Colonic mucosa (tissue), 4 donors: ENCODE data around the gene OLFML2A. TPM values are rescaled to one million over a fixed set of nuclear protein-coding genes. Genes with fewer than 3 reads are reported as not detected.
"Not testable (repeated sequence)": the region's sequence is repeated elsewhere in the genome, so short reads cannot be mapped to it uniquely, and the experiment has no call there.

Experiments used
- DNase-seq: peaks from one replicate; pipeline ENCODE4 v3.0.0-alpha.2; 2020
- H3K27ac ChIP-seq: fragments of 200-600 bp; one replicate; pipeline ENCODE4 v1.8.0; 2021
- H3K27me3 ChIP-seq: fragments of 200-600 bp; one replicate; pipeline ENCODE4 v1.8.0; 2021
- H3K36me3 ChIP-seq: fragments of 200-600 bp; one replicate; pipeline ENCODE4 v1.8.0; 2021
- H3K4me1 ChIP-seq: fragments of 200-600 bp; one replicate; pipeline ENCODE4 v1.8.0; 2021; ENCODE audit warnings: mild to moderate bottlenecking
- H3K4me3 ChIP-seq: fragments of 200-600 bp; one replicate; pipeline ENCODE4 v1.8.0; 2021
- H3K9ac ChIP-seq, 2 donors: one replicate each; pipeline ENCODE4 v1.7.0; 2013; ENCODE audit warnings: control low read depth in 2 of 2, low read depth in 2 of 2, low read length in 2 of 2
- H3K9me3 ChIP-seq: fragments of 200-600 bp; one replicate; pipeline ENCODE4 v1.8.0; 2021
- intact Hi-C: fragments of 100-400 bp; cut with DNase I; formaldehyde crosslinking; loops from one replicate; pipeline ENCODE4 v1.14.1; 2022
- total RNA-seq, 2 donors: library from RNA; stranded (reverse); fragmentation: NEBNext Ultra II Directional in 1 of 2; extraction: Animal tissue kit (Norgen Biotek cat#: 25700) in 1 of 2; gene quantifications; one replicate each; pipeline ENCODE4 v1.2.1, GENCODE V29; 2021
- TF ChIP-seq, protein P1 (sequence below): fragments of 200-600 bp; IDR thresholded peaks from one replicate; pipeline ENCODE4 v1.8.0; 2022; ENCODE audit warnings: antibody characterized with exemption, mild to moderate bottlenecking
- donor health status: healthy.
- donor health status: DM: no; HTN: no; CAD: no.
- donor health status: DM: no; HTN: no; CAD: no.

Gene OLFML2A
- total RNA-seq, 2 donors from 2014 or later = 2.9 to 12.1 TPM

GRCh38 chr9:124835026-124835557 lies 58.2 kb downstream of the OLFML2A start:
- intact Hi-C loops = no loop called here
- Histone ChIP-seq H3K4me3 (no peak overlapping the region), H3K27ac (no peak overlapping the region), H3K27me3 (no peaks in the 10 kb centered on the region), H3K36me3 (no peaks in the 10 kb centered on the region), H3K9me3 (no peaks in the 10 kb centered on the region), H3K9ac (no peak overlapping the region), H3K4me1 (no peaks in the 10 kb centered on the region)
- peak; percentile 38 for DNase-seq
- TF ChIP-seq, protein P1, sequence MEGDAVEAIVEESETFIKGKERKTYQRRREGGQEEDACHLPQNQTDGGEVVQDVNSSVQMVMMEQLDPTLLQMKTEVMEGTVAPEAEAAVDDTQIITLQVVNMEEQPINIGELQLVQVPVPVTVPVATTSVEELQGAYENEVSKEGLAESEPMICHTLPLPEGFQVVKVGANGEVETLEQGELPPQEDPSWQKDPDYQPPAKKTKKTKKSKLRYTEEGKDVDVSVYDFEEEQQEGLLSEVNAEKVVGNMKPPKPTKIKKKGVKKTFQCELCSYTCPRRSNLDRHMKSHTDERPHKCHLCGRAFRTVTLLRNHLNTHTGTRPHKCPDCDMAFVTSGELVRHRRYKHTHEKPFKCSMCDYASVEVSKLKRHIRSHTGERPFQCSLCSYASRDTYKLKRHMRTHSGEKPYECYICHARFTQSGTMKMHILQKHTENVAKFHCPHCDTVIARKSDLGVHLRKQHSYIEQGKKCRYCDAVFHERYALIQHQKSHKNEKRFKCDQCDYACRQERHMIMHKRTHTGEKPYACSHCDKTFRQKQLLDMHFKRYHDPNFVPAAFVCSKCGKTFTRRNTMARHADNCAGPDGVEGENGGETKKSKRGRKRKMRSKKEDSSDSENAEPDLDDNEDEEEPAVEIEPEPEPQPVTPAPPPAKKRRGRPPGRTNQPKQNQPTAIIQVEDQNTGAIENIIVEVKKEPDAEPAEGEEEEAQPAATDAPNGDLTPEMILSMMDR = no peak

GRCh38 chr9:124838132-124838531 lies 61.2 kb downstream of the OLFML2A start:
- intact Hi-C loops, H3K4me1 ChIP-seq, H3K36me3 ChIP-seq, H3K27me3 ChIP-seq, H3K4me3 ChIP-seq, H3K9me3 ChIP-seq, DNase-seq, H3K27ac ChIP-seq, H3K9ac ChIP-seq: not testable (repeated sequence)

DNA sequence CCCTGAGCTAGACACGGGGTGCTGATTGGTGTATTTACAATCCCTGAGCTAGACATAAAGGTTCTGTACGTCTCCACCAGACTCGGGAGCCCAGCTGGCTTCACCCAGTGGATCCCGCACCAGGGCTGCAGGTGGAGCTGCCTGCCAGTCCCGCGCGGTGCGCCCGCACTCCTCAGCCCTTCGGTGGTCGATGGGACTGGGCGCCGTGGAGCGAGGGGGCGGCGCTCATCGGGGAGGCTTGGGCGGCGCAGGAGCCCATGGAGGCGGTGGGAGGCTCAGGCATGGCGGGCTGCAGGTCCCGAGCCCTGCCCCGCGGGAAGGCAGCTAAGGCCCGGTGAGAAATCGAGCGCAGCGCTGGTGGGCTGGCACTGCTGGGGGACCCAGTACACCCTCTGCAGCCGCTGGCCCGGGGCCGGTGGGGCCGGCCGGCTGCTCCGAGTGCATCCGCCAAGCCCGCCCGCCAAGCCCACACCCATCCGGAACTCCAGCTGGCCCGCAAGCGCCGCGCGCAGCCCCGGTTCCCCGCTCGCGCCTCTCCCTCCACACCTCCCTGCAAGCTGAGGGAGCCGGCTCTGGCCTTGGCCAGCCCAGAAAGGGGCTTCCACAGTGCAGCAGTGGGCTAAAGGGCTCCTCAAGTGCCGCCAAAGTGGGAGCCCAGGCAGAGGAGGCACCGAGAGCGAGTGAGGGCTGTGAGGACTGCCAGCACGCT lies 61.8 kb downstream of the OLFML2A start:
- H3K27ac ChIP-seq, H3K36me3 ChIP-seq, H3K4me3 ChIP-seq, H3K9ac ChIP-seq, intact Hi-C loops, H3K27me3 ChIP-seq, H3K9me3 ChIP-seq, H3K4me1 ChIP-seq, DNase-seq: not testable (repeated sequence)

DNA sequence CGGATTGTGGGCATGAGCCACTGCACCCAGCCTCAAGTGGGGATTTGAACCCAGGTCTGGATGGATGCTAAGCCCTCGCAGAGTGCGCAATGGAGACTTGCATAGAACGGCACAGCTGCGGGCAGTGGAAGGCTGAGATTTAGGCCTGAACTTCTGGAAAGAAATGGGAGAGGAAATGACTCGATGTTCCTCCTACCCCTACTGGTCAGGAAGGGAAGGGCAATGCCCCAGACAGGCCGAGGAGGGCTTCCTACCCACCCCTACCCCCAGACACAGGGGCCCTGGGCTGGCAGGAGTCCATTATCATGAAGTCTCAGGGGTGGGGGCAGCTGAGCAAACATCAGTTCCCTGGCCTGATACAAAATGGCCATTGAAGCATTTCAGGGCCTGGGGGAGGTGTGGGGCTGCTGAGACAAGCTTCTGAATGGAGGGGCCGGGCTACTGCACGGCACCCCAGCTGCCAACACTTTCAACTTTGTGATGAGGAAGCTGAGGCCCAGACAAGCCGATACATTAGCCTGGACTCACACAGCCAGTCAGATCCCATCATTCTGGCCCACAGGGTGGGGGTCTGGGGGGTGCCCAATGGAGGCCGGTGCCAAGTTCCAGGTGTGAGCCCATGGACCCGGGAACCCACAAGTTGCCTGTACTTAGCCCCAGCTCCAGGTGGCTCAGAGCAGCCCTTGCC lies 62.8 kb downstream of the OLFML2A start:
- Histone ChIP-seq H3K27ac (no peak overlapping the region), H3K4me1 (no peaks in the 10 kb centered on the region), H3K27me3 (no peaks in the 10 kb centered on the region), H3K36me3 (no peaks in the 10 kb centered on the region), H3K9ac (no peak overlapping the region), H3K4me3 (no peak overlapping the region), H3K9me3 (no peaks in the 10 kb centered on the region)
- no peak for DNase-seq
- intact Hi-C loops = no loop called here
- TF ChIP-seq, protein P1 = peak; percentile 34

DNA sequence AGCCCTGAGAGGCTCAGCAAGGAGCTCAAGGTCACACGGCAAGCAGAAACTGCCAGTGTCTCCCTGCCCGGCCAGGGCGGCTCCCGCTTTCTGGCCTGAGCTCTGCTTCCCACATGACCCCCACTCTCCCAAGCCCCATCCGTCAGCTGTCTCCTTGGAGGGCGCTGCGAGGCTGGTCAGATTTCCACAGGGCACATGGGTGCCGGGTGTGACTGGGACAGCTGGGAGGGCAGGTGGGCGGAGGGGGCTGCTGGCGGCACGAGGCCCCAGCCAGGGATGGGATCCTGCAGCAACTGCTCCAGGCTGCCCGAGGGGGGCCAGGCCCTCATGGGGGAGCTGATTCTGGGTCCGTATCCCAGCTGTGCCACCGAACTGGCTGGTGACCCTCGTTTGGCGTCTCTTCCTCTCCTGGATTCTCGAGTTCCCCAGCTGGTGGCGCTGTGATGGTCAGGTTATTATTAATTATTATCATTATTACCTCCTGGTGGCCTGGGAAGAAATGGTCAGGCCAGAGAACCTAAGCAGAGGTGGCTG lies 63.4 kb downstream of the OLFML2A start:
- intact Hi-C loops = no loop called here
- no peak for DNase-seq
- no peaks in the 10 kb centered on the region for H3K36me3 ChIP-seq
- no peak overlapping the region for H3K4me3 ChIP-seq
- H3K27me3 ChIP-seq = no peaks in the 10 kb centered on the region
- no peaks in the 10 kb centered on the region for H3K9me3 ChIP-seq
- TF ChIP-seq, protein P1 = no peak
- H3K27ac ChIP-seq = no peak overlapping the region
- no peaks in the 10 kb centered on the region for H3K4me1 ChIP-seq
- H3K9ac ChIP-seq = no peak overlapping the region

GRCh38 chr9:124841075-124841821 lies 64.3 kb downstream of the OLFML2A start:
- Histone ChIP-seq H3K36me3 (no peaks in the 10 kb centered on the region), H3K4me1 (no peaks in the 10 kb centered on the region), H3K27ac (no peak overlapping the region), H3K9me3 (no peaks in the 10 kb centered on the region), H3K9ac (no peak overlapping the region), H3K27me3 (no peaks in the 10 kb centered on the region), H3K4me3 (no peak overlapping the region)
- TF ChIP-seq, protein P1 = no peak
- intact Hi-C loops = no loop called here
- DNase-seq = no peak
